ENCODE measurements around the gene ARID1A.
A peak's percentile ranks its signal among the peaks of the same experiment; 100 is the strongest.

The ARID1A gene

DNA sequence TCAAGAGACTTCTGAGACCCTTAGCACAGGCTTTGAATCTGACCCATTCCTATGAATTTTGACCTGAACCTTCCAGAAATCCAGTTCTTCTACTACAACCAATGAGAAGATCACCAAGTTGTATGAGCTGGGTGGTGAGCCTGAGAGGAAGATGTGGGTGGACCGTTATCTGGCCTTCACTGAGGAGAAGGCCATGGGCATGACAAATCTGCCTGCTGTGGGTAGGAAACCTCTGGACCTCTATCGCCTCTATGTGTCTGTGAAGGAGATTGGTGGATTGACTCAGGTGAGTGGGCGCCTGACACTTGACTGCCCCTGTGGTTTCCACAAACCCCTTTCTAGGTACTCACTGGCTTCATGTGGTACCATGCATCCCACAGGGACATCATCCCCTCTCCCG lies 71.9 kb downstream of the ARID1A start:
- no peak for DNase-seq

DNA sequence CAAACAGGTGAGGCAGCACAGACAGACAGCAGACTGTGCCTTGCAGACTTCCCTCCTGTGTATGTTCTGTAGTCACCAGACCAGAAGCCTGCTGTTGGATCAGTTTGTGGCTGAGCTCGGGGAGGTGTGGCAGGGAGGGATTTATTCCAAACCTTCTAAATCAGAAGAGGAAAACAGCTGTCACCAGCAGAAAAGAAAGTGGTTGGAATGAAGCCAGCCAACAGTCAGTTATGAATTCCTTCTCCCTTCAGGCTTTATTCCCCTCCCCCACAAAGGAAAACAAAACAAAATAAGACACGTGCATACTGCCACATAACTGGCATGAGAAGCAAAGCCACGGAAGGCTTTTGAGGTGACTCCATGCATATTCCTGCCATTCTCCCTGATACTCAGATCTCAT lies 72.9 kb downstream of the ARID1A start:
- DNase-seq: peak; percentile 66

DNA sequence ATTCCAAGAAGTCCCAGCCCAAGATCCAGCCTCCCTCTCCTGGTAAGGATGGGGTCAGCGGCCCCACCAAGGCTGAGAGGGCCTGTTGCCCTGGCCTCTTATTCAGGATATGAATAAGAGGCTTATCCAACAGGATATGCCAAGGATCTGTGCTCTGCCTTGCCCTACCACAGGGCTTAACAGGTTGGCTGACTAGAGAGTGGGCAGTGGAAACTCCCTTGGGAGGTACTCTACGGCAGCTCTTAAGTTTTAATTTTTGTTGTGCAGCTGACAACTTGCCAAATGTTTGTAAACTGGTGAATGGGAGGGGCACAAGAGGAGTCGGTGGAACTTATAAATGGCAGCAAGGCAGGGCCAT lies 75.4 kb downstream of the ARID1A start:
- no peak for DNase-seq

DNA sequence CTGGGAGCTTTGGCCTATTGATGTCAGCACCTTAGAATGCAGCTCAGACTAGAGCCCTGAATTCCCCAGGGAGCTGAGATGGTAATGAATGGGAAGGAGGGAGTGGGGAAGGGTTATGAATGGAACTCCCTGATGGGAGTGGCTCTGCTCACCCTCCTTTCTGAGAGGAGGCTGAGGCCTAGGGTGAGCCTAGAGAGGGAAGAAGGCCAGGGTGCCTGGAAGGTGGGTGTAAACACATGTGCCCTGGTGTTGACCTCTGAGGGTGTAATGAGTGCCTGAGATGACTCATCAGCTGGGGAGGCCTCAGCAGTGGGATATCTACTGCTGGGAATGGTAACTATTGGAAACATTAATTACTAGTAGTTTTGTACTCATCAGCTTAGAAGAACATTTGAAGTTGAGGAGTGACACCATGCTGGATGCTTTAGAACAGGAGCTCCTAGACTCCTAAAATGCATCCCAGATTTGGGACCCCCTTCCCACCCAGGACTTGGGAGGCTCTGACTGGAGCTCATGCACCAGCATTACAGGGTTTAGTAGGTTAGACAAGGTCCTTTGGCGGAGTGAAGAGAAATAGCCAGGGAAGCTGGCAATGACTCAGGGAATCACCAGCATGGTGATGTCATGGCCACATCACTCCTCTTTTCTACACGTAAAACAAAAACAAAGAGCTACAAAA lies 76.0 kb downstream of the ARID1A start:
- peak; percentile 52 for DNase-seq

DNA sequence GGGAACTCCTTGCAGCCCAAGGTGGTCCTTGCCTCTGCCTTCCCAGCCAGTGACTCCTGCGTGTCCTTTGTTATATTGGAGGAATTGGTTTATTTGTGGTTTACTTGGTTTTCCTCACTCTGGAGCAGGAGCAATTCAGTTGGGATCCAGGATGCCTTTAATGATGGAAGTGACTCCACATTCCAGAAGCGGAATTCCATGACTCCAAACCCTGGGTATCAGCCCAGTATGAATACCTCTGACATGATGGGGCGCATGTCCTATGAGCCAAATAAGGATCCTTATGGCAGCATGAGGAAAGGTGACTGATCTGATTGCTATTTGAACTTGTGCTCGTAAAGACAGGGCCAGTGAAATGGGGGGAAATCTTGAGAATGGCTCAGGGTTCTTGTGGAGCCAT lies 76.9 kb downstream of the ARID1A start:
- peak; percentile 15 for DNase-seq

DNA sequence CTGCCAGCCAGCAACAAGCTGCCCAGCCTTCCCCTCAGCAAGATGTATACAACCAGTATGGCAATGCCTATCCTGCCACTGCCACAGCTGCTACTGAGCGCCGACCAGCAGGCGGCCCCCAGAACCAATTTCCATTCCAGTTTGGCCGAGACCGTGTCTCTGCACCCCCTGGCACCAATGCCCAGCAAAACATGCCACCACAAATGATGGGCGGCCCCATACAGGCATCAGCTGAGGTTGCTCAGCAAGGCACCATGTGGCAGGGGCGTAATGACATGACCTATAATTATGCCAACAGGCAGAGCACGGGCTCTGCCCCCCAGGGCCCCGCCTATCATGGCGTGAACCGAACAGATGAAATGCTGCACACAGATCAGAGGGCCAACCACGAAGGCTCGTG lies 78.6 kb downstream of the ARID1A start:
- no peak for DNase-seq

DNA sequence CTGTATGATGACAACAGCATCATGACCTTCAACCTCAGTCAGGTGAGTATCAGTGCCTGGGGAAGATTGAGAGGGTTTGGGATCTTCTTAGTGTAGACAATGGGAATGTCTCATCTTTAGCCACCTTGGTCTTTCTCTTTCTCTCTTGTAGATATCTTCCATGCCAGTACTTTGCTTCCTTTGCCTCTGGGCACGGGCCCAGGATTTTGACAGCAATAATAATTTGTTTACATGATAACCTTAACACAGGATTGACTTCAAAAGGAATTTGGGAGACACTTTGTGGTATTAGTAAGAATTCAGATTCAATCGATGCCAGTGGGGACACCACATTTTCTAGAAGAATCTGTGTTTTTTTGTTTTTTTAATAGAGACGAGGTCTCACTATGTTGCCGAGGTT lies 79.9 kb downstream of the ARID1A start:
- no peak for DNase-seq

DNA sequence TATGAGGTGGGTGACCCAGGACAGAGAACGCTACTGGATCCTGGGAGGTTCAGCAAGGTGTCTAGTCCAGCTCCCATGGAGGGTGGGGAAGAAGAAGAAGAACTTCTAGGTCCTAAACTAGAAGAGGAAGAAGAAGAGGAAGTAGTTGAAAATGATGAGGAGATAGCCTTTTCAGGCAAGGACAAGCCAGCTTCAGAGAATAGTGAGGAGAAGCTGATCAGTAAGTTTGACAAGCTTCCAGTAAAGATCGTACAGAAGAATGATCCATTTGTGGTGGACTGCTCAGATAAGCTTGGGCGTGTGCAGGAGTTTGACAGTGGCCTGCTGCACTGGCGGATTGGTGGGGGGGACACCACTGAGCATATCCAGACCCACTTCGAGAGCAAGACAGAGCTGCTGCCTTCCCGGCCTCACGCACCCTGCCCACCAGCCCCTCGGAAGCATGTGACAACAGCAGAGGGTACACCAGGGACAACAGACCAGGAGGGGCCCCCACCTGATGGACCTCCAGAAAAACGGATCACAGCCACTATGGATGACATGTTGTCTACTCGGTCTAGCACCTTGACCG lies 83.4 kb downstream of the ARID1A start:
- DNase-seq: no peak

DNA sequence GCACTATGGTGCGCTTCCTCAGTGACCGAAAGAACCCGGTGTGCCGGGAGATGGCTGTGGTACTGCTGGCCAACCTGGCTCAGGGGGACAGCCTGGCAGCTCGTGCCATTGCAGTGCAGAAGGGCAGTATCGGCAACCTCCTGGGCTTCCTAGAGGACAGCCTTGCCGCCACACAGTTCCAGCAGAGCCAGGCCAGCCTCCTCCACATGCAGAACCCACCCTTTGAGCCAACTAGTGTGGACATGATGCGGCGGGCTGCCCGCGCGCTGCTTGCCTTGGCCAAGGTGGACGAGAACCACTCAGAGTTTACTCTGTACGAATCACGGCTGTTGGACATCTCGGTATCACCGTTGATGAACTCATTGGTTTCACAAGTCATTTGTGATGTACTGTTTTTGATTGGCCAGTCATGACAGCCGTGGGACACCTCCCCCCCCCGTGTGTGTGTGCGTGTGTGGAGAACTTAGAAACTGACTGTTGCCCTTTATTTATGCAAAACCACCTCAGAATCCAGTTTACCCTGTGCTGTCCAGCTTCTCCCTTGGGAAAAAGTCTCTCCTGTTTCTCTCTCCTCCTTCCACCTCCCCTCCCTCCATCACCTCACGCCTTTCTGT lies 84.6 kb downstream of the ARID1A start:
- DNase-seq: no peak

DNA sequence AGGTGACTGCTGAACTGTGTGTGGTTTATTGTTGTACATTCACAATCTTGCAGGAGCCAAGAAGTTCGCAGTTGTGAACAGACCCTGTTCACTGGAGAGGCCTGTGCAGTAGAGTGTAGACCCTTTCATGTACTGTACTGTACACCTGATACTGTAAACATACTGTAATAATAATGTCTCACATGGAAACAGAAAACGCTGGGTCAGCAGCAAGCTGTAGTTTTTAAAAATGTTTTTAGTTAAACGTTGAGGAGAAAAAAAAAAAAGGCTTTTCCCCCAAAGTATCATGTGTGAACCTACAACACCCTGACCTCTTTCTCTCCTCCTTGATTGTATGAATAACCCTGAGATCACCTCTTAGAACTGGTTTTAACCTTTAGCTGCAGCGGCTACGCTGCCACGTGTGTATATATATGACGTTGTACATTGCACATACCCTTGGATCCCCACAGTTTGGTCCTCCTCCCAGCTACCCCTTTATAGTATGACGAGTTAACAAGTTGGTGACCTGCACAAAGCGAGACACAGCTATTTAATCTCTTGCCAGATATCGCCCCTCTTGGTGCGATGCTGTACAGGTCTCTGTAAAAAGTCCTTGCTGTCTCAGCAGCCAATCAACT lies 85.5 kb downstream of the ARID1A start:
- DNase-seq: no peak

DNA sequence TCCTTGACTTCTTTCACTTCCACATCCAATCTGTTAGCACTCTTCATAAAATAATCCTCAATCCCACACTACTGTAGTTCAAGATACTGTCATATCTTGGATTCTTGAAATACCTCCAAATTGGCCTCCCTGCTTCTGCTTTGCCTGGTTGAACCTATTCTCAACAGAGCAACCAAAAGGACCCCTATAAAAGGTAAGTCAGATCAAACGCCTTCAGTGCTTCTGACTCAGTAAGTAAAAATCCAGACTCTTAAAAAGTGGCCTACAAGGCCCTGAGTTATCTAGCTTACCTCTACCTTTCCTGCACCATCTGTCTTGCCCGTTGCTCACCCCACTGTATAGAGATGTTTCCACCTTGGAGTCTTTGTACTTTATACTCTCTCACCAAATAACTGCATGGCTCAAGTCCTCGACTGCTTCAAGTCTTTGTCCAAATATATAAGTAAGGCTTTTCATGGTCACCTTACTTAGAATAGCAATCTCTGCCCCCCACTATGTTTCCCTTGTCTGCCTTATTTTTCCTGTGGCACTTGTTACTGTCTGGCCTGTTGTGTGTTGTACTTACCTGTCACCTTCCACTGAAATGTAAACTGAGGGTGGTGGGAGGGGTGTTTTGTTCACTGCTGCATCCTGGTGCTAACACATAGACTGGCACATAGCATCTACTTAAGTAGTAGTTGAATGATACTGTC lies 86.9 kb downstream of the ARID1A start:
- DNase-seq: no peak

DNA sequence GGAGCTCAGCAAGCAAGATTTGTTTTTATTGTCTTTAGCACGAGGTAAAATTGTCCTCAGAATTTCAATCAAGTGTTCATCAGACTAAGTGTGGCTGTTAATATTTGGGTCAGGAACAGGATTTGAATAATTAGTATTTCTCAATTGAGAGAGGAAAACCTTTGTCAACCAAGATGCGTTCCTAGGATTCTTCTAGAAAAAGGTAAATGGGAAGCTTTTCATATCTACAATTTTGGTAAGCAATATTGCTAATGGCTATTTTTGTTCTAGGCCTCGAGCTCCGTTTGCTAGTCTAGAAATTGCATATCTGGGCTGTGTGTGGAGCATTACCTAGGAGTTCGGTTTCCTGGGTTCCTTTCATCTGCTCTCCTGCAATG lies 87.8 kb downstream of the ARID1A start:
- DNase-seq: no peak

DNA sequence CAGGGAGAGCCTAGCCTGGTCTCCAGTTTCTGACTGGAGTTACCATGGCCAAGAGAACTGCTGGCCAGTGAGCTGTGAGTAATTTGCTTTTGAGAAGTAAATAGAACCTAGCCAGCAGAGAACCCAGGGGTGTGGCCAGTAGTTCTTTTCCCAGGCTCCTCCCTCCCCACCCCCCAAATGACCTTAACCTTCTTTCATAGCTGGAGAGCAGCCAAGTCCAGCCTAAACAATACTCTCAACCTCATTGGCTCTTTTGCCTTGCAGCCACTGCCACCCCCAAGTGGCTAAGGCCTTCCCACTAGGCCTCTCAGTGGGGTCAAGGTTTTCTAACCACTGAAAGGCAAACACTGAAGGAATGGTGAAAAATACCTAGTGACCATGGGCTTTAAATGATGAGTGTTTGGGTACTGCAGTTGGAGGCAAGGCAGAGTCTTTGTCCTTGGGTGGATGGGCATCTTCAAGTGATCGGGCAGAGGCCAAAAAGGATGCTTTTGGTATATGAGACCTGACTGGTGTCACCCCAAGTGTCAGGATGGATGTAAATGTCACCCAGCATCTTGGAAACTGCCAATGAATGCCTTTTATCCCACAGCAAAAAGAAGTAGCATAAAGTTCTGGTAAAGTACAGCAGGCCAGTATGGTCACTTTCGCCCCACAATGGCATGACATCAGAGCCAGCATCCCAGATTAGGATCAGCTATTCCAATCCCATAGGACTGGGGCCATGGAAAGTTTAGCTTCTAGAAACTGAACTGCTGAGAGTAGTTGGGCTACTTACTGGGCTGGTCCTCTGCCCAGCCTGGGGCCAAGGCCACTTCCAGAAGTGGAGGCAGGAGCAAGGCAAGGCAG lies 88.4 kb downstream of the ARID1A start:
- peak; percentile 89 for DNase-seq

DNA sequence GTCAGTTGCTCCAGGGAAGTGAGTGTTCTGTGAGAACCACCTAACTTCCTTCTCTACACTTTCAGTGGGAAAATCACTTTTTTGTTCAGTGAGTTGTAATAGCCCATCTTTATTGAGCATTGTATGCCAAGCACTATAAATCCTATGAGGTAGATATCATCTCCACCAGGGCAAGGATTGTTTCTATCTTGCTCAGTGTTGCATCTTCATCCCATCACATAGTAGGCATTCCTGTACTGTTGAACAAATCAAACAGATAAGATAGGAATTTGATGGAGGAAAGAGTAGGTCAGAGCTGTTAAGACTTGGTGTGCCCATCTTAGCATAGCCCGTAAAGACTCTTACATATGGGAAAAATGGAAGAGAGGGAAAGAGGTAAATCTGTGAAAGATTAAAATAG lies 89.1 kb downstream of the ARID1A start:
- no peak for DNase-seq

DNA sequence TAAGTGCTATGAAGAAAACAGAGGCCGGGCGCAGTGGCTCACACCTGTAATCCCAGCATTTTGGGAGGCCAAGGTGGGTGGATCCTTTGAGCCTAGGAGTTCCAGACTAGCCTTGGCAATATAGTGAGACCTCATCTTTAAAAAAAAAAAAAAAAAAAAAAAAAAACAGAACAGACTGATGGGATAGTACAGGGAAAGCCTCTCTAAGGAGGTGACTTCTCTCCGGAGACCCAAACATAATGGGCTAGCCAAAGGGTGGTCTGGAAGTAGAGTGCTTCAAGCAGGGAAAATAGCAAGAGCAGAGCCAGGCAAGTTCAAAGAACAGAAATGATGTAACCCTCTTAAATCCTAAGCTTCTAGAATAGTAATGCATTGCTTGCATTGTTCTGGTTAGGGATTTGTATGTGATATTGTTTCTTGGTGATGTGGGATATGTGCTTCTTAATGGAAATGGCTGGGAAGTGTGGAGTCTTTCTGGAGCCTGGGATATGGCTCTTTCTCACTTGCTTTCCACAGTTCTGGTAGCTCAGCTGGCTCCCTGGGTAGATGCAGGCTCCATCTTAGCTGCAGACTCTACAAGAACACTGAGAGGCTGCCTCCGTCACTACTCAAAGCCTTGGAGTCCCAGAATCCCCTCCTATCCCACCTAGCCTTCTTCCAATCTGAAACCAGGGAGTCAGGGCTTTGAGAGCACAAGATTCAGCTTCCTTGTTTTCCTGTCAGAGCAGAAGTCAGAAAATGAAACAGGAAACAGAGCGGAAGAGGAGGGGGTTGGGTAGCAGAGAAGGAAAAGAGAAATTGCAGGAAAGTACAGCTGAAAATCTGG lies 90.0 kb downstream of the ARID1A start:
- DNase-seq: peak; percentile 66

DNA sequence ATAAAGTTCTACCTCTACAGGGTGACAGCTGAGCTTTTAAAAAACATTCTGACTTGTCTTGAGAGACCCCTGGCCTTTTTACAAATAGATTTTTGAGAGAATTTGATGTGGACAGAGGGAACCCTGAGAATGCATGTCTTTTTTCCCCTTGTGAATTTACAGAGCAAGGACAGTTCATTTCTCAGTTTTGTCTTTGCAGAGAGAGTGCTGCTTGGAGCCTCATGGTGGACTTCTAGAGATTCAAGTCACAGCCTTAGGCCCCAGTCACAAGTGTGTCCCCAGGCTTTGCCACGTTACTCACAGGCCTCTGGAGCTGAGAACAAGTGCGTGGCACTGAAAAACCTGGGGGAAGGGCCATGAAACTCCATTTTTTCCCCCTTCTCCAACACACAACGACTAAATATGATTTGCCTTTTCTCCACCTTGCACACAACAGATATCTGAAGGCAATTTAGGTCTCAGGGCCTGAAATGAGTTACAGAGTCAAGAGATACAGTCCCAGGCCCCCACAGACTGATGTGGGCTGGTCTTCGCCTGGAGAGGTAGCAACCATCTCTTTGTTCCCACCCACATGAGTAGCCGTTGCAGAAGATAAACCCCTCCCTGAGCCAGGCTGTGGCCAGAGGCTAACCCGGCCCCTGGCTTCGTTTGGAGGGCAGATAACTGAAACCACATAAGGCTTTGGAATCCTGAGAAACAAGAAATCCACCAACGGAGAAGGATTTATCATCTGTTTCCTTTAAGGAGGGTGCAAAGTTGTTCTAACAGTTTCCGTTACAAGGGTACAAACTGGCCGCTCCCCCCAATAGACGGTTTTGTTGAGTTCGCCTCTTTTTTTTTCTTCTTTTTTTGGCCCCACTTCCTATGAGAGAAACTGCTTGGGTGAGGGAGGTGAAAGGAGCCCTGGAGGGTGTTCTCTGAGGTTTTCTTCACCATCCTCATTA lies 90.9 kb downstream of the ARID1A start:
- peak; percentile 79 for DNase-seq

DNA sequence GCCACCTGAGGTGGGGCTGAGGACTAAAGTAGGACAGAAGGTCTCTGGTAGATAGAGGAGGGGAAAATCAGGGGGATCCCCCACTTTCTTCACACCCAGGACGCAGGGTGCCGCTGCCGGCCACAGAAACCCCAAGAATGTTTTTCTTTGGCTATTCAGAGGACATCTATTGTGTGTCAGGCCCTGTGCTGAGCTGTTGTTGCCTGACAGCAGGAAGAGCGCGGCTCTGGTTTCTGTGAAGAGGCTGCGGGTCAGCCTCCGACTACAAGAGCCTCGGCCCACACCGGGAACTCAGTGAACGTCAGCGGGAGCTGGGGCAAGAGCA lies 91.5 kb downstream of the ARID1A start:
- DNase-seq: no peak

DNA sequence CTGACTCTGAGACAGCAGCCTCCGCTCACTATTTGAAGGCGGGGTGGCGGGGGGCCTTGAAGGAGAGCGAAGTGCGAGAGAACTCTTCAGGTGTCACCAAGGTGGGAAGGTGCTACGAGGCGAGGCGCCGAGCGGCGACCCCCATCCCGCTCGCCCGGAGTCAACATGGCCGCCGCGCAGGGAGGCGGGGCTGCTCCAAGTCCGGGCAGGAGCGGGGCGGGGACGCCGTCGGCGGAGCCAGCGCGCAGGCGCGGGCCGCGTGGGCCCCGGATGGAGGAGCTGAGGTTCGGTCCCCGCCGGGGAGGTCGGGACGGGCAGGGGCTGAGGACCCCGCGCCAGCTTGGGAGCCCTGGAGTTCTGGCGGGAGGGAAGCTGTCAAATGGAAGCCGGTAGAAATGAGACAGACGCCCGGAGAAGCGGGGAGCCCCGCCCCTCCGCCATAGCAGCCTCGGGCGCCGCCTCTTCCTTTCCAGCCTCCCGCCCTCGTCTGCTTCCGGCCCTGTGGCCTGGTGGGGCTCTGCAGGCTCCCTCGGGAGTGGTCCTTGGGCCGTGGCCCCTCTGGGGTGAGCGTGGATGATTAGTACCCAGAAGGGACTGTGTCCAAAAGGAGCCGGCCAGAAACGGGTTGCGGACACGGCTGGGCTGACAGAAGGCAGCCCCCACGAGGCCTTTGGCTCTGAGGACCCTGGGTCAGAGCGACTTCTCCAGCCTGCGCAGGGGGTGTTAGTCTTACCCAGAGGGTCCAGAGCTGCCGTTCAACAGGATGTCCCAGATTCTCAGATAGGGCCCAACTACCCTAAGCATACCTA lies 92.1 kb downstream of the ARID1A start, which contains the start of gene PIGV:
Gene PIGV, plus strand, starts transcription at position 245 of the 809 bp plus-strand sequence. CDS start 2,866 bp downstream, outside the sequence.
- peak; percentile 96 for DNase-seq

DNA sequence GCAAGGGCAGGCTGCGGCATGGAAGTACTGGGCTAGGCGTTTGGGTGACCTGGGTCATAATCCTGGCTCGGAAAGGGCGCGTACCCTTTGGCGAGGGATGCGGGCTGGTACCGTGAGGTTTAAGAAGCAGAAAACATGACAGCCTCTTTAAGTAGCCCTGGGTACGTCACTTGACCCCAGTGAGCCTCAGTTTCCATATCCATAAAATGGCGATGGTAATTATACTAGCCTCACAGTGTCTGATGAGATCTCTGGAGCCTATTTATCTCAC lies 92.6 kb downstream of the ARID1A start:
- DNase-seq: no peak
